Subcutaneous abdominal adipose tissue (tissue), 5 donors: ENCODE measurements around the gene NOX3.

Source experiments
- H3K27ac ChIP-seq: one replicate; pipeline ENCODE4 v1.7.0; 2013; ENCODE audit warnings: low read depth, mild to moderate bottlenecking, inconsistent platforms, low read length, moderate library complexity
- H3K27me3 ChIP-seq, 5 donors: one replicate each; pipeline ENCODE4 v1.7.0; 2013; ENCODE audit warnings: low read length in 5 of 5, inconsistent platforms in 1 of 5; ENCODE audit not compliant: control insufficient read depth in 5 of 5, insufficient read depth in 4 of 5
- H3K36me3 ChIP-seq, 5 donors: one replicate each; pipeline ENCODE4 v1.7.0; 2013; ENCODE audit warnings: low read length in 5 of 5; ENCODE audit not compliant: control insufficient read depth in 5 of 5, insufficient read depth in 5 of 5
- H3K4me1 ChIP-seq, 5 donors: one replicate each; pipeline ENCODE4 v1.7.0; 2013; ENCODE audit warnings: low read length in 5 of 5, mild to moderate bottlenecking in 3 of 5, moderate library complexity in 1 of 5; ENCODE audit not compliant: control insufficient read depth in 5 of 5, insufficient read depth in 5 of 5
- H3K4me3 ChIP-seq, 5 donors: one replicate each; pipeline ENCODE4 v1.7.0; 2013; ENCODE audit warnings: low read length in 5 of 5, low read depth in 1 of 5
- H3K9ac ChIP-seq, 5 donors: one replicate each; pipeline ENCODE4 v1.7.0; 2013; ENCODE audit warnings: low read length in 5 of 5, mild to moderate bottlenecking in 4 of 5, moderate library complexity in 3 of 5
- H3K9me3 ChIP-seq, 5 donors: one replicate each; pipeline ENCODE4 v1.7.0; 2013; ENCODE audit warnings: low read length in 5 of 5; ENCODE audit not compliant: control insufficient read depth in 5 of 5
- donor health status: healthy.
- donor health status: healthy.
- donor health status: healthy.
- donor health status: healthy.
- donor health status: healthy.

The NOX3 gene

DNA sequence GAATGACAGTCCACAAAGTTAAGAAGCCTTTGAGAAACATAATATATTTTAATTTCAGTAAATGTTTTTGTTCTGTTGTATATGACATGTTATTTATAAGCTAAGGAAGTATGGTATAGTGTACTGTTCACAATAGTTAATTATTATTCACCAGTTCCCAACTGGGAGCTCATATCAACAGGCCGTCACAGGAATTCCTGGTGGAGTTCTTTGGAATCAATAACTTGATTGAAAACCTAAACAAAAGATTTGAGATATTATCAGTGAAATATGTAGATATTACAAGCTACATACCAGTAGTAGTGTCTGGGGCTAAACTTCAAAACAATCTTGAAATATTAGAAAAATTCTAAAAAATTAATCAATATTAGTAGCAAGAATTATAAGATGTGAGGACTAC lies 60.3 kb downstream of the NOX3 start:
- Histone ChIP-seq H3K4me1 (no peaks in the 10 kb centered on the region), H3K4me3 (no peak overlapping the region), H3K27ac (no peak overlapping the region), H3K9me3 (no peaks in the 10 kb centered on the region), H3K36me3 (no peaks in the 10 kb centered on the region), H3K9ac (no peak overlapping the region), H3K27me3 (peaks cover 0 to 5% (median 0%) of the 10 kb centered on the region in 5 donors)

DNA sequence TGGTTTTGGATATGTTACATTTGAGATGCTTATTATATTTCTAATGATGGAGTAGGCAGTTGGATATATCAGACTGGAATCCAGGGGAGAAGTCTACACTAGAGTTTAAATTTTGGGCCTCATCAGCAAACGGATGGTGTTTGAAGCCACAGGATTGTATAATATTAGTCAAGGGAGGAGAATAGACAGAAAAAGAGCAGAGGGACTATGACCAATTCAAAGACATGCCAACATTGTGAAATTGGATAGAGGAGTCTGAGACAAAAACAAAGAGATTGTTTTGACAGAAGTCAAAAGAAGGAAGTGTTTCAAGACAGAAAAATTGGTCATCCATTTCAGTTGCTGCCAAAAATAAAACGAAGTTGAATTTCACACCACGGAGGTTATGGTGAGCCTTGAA lies 66.5 kb downstream of the NOX3 start:
- no peak overlapping the region for H3K27ac ChIP-seq
- H3K9me3 ChIP-seq = no peaks in the 10 kb centered on the region
- H3K27me3 ChIP-seq = no peaks in the 10 kb centered on the region

DNA sequence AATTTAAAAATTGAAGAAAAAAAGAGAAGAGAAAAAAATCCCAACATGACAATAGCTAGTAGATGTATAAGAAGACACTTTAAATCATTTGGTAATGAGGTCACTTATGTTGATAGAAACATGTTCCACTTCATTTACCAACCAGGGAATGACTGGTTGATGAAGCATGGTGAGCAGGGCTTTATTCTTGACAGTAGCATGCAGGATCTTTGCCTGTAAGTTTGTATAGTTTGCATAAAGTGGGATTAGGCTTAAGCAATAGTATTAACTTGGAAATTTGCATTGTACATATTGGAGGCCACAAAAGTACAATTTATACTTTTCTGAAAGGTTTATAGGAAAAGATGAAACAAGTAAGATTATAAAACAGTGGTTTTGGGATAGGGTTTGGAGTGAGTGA lies 67.0 kb downstream of the NOX3 start:
- Histone ChIP-seq H3K9ac (no peak overlapping the region), H3K27ac (no peak overlapping the region), H3K4me3 (no peak overlapping the region), H3K36me3 (no peaks in the 10 kb centered on the region), H3K4me1 (no peaks in the 10 kb centered on the region), H3K9me3 (no peaks in the 10 kb centered on the region), H3K27me3 (no peaks in the 10 kb centered on the region)

More for the DNA sequence above, 66.5 kb downstream of the NOX3 start:
- no peaks in the 10 kb centered on the region for H3K36me3 ChIP-seq
- no peaks in the 10 kb centered on the region for H3K4me1 ChIP-seq
- H3K4me3 ChIP-seq = no peak overlapping the region
- no peak overlapping the region for H3K9ac ChIP-seq

DNA sequence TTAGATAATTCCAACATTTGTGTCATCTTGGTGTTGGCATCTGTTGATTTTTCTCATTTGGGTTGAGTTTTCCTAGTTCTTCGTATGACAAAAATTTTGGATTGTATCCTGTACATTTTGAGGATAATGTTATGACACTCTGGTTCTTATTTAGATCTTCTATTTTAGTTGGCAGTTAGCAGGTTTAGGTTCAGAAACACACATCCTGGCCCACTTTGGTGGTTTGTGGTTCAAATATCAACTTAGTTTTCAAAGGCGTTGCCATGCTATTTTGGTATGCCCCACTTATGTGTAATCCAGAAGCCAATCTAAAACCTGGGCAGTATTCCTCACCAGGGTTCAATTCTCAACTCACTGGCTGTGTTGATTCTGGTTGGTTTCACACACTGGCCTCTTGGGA lies 68.2 kb downstream of the NOX3 start:
- H3K36me3 ChIP-seq = no peaks in the 10 kb centered on the region

DNA sequence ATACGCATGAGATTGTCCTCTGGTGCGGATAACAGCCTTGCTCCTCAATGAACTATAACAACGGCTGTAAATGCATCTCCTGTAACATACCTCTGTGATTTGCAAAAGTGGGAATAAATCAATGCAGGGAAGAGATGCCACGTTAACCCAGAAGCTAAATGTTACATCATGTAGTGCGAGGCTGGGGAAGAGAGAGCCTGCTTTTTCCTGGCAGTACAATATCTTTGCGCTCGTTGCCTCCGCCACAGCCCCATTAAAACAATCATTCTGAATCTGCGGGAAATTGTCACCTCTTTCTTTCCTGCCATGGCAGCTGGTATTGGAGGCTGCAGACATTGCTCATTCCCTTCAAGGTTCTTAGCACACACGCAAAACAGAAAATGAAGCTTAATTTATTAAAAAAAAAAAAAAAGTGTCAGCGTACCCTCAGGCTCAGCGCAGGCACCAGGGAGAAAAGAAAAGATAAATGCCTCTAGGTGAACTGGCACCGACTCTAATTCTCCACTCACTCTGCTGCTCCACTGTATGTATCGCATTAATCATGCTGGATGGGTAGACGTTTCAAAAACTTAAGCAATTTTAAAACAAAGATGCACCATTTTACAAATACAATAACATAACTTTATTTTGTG lies 71.2 kb downstream of the NOX3 start:
- H3K9ac ChIP-seq = no peak overlapping the region
- no peaks in the 10 kb centered on the region for H3K4me1 ChIP-seq
- H3K27me3 ChIP-seq = no peaks in the 10 kb centered on the region
- no peak overlapping the region for H3K27ac ChIP-seq
- no peak overlapping the region for H3K4me3 ChIP-seq
- no peaks in the 10 kb centered on the region for H3K36me3 ChIP-seq
- H3K9me3 ChIP-seq = no peaks in the 10 kb centered on the region

More for the DNA sequence above, 68.2 kb downstream of the NOX3 start:
- no peaks in the 10 kb centered on the region for H3K27me3 ChIP-seq
- no peak overlapping the region for H3K27ac ChIP-seq
- no peaks in the 10 kb centered on the region for H3K9me3 ChIP-seq
- no peaks in the 10 kb centered on the region for H3K4me1 ChIP-seq
- no peak overlapping the region for H3K4me3 ChIP-seq
- H3K9ac ChIP-seq = no peak overlapping the region

DNA sequence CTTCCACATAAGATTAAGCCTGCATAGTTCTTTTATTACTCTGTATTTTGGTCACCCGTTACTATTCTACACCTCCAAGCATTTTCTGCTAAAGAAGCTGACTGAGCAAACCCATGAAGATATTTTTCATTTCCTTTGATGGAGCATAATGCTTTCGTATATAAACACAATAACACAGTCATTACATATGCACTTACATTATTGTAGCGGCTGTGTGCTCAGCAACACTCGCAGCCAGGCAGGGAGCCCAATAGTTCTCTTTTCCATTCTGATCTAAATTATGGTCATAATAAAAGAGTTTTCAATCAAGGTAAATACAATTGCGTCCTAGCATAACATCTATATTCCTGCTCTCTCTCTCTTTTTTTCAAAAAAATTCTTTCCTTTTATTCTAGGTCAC lies 71.7 kb downstream of the NOX3 start:
- Histone ChIP-seq H3K4me3 (no peak overlapping the region), H3K27ac (no peak overlapping the region), H3K27me3 (no peaks in the 10 kb centered on the region), H3K36me3 (no peaks in the 10 kb centered on the region), H3K9me3 (no peaks in the 10 kb centered on the region), H3K4me1 (no peaks in the 10 kb centered on the region), H3K9ac (no peak overlapping the region)

DNA sequence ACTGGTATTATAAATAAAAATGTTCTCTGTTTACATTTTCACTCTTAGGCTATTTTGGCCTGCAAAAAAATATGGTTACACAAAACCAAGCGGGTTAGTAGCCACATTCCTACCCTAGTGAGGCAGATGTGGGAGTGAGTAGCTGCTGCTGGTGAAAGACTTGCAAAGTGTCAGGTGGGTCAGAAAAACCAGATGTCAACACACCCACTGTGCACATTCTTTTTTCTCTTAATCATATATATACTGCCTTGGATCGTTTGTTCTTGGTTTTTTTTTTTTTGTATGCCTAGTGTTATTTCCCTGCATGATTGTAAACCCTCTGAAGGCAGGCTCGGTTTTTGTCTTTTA lies 73.3 kb downstream of the NOX3 start:
- no peaks in the 10 kb centered on the region for H3K36me3 ChIP-seq
- H3K4me1 ChIP-seq = no peaks in the 10 kb centered on the region
- H3K9me3 ChIP-seq = no peaks in the 10 kb centered on the region
- no peak overlapping the region for H3K4me3 ChIP-seq
- H3K27me3 ChIP-seq = no peaks in the 10 kb centered on the region
- H3K9ac ChIP-seq = no peak overlapping the region
- H3K27ac ChIP-seq = no peak overlapping the region

DNA sequence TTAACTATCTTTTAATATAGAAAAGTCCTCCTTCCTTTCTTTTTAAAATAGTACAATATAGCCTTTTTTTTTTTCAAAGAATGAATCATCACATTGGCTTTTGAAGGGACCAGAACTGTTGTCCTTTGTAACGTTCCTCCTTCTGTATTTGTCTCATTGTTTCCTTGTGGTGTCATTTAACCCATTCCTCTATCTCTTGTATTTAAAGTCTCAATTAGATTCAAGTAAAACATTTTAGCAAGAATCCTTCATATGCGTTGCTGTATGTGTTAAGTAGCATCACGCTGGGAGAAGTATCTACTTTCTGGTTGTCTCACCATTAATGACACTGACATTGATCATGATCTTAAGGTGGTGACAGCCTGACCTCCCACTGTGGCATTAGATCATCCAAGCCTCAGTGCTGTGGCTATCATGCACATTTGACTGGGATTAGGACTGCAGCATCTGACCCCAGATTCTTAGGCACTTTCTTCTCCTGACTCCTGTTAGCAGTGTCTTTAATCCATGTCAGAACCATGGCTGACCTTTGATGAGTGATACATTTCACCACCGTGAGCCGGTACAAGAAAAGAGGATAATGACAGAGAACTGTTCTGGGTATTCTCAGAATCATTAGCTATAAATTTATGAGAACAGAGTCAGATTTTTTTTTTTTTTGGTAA lies 73.8 kb downstream of the NOX3 start:
- Histone ChIP-seq H3K27me3 (no peaks in the 10 kb centered on the region), H3K9me3 (no peaks in the 10 kb centered on the region), H3K9ac (no peak overlapping the region), H3K27ac (no peak overlapping the region), H3K4me1 (no peaks in the 10 kb centered on the region), H3K36me3 (no peaks in the 10 kb centered on the region), H3K4me3 (no peak overlapping the region)

DNA sequence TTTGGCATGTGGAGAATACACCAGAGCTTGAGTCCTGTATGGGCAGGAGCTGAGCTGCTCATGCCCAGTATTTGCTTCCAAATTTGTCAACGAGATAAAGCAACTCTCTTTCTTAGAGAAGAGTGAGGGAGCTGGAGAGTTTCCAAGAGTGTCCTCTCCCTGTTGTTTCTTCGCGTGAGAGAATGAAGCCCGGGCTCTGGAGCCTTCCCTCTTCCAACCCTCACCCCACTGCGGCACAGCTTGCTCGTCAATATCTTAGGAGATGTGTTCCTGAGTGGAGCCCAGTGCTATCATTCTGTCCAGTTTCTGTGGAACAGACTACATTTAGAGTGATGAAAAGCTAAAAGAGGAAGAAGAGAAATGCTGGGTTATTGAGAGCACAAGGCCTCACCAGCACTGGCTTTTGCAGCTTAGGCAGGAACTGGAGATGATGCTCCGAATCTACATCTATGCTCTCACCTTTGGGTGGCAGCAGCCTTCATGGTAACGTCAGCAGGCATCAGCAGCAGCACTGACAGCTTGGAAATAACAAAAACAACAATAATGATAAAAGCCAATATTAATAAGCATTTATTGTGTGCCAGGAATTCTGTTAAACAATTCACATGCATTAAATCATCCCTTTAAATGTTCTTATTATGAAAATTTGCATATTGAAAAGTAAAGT lies 74.8 kb downstream of the NOX3 start:
- H3K4me1 ChIP-seq = no peaks in the 10 kb centered on the region
- H3K9ac ChIP-seq = no peak overlapping the region
- no peak overlapping the region for H3K4me3 ChIP-seq
- H3K27me3 ChIP-seq = no peaks in the 10 kb centered on the region
- no peak overlapping the region for H3K27ac ChIP-seq
- no peaks in the 10 kb centered on the region for H3K9me3 ChIP-seq
- no peaks in the 10 kb centered on the region for H3K36me3 ChIP-seq

DNA sequence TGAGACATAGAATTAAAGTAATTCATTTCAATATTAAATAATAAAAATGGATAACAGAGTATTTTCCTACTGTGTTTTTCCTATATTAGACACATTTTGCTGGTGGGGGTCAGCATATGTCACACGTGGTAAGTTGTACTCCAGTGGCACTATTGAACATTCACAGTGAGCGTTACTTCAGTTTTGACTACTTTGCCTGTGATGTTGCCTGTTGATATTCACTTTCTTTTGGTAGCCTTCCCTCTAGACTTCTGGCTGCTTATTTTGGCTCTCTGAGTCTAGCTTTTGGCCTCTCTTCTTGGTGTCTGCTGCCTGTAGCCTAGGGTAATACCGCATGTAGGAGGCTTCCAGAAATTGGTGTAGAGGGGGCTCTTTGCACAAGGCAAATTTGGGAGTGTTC lies 76.9 kb downstream of the NOX3 start:
- Histone ChIP-seq H3K4me1 (no peaks in the 10 kb centered on the region), H3K27ac (no peak overlapping the region), H3K36me3 (no peaks in the 10 kb centered on the region), H3K4me3 (no peak overlapping the region), H3K27me3 (no peaks in the 10 kb centered on the region), H3K9ac (no peak overlapping the region), H3K9me3 (no peaks in the 10 kb centered on the region)
